Cardiac septum (tissue), 1 donor: Measurements from ENCODE around the gene GAST. TPM values are rescaled to one million over a fixed set of nuclear protein-coding genes. Genes with fewer than 3 reads are reported as not detected.
A peak's percentile ranks its signal among the peaks of the same experiment; 100 is the strongest.

Experiments
- DNase-seq: peaks from one replicate; pipeline ENCODE4 v3.0.0-alpha.2; 2020; ENCODE audit warnings: low spot score
- intact Hi-C: fragments of 100-400 bp; cut with DNase I; formaldehyde crosslinking; loops from one replicate; pipeline ENCODE4 v1.14.0; 2022
- total RNA-seq: library from RNA; stranded (reverse); fragmentation: NEBNext Ultra II Directional; extraction: Animal tissue kit (Norgen Biotek cat#: 25700); gene quantifications from one replicate; pipeline ENCODE4 v1.2.1, GENCODE V29; 2021
- donor health status: DM: no; HTN: no; CAD: no.

The GAST gene
- total RNA-seq, 1 donor from 2014 or later = not detected

DNA sequence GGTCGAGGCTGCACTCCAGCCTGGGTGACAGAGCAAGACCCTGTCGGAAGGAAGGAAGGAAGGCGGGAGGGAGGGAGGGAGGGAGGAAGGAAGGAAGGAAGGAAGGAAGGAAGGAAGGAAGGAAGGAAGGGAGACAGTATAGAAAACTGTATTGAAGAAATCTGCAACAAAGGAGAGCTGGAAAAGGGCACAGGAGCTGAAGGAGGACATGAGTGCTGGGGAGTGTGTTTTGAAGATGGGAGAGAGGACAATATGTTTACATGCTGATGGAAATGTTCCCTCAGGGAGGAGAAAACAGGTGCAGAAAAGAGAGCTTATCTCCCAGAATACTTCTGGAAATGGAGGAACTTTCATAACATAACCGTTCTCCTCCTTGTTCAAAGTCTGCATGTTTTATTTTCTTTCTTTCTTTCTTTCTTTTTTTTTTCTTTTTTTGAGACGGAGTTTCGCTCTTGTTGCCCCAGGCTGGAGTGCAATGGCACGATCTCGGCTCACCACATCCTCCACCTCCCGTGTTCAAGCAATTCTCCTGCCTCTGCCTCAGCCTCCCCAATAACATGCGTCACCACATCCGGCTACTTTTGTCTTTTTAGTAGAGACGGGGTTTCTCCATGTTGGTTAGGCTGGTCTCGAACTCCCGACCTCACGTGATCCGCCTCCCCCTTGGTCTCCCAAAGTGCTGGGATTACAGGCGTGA is 25.0 kb downstream of the GAST start:
- no peak for DNase-seq
- intact Hi-C loops = loop anchor here (1.0 to 10.0 kb wide), 2 partner anchors 64 to 138 kb away; no protein-coding TSS in a partner anchor

DNA sequence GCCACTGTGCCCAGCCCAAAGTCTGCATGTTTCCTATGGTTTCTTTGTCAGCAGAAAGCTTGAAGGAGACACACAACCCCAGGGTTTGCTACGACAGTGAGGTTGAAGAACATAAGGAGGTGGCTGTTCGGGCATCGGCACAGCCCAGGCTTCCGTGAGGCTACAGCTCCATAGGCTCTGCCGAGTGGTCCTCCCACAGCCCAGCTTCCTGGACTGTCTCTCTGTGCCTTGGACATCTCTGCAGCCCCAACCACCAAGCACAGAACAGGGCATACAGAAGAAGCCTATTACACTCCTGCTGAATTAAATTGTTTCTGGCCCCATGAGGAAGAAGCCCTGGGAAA is 25.5 kb downstream of the GAST start:
- intact Hi-C loops = loop anchor here (1.0 to 10.0 kb wide), 2 partner anchors 64 to 137 kb away; no protein-coding TSS in a partner anchor
- no peak for DNase-seq

DNA sequence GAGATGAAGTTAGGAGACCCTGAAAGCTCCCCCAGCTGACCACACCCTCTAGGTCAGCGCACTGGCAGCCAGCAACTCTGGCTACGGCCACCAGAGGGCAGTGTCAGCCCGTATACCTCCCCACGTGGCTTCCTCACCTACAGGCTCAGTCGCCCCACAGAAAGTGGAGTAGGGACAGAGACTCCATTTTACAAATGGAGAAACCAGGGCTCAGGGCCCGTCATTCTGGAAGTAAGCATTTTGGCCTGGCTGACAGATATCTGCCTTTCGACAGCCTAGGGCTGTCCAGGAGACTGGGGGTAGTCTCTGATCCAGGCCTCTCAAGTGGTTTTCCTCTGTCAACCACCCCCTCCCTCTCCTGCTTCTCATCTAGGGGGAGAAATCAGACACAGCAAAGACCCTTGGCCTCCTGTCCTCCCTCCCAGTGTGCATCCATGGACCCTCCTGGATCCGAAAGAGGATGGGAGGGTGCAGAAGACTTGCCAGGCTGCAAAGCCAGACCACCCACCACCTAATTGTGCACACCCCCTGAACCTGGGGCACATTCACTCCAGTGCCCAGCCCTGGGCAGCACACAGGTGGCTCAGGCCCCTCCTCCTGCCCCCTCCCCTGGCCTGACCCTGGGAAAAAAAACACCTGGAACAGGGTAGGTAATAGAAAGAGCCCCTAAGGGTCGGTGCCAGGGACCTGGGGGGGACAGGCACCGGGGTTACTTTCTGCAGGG is 26.1 kb downstream of the GAST start:
- intact Hi-C loops = loop anchor here (10.0 kb wide), 1 partner anchor 137 kb away; no protein-coding TSS in a partner anchor
- peak; percentile 92 for DNase-seq

DNA sequence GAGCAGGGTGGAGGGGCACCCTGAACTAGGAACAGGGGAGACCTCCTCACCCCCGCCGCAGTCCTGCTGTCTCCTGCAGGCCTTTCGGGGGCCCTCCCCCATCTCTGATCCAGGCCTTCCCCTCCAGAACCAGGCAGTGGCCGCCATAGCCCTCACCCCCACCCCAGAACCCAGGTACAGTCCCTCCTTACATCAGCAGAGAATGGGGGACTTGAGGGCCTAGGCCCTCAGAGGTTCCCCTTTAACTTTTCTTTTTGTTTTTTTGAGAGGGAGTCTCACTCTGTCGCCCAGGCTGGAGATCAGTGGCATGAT is 26.6 kb downstream of the GAST start:
- intact Hi-C loops = loop anchor here (10.0 kb wide), 1 partner anchor 136 kb away; no protein-coding TSS in a partner anchor
- DNase-seq = no peak

DNA sequence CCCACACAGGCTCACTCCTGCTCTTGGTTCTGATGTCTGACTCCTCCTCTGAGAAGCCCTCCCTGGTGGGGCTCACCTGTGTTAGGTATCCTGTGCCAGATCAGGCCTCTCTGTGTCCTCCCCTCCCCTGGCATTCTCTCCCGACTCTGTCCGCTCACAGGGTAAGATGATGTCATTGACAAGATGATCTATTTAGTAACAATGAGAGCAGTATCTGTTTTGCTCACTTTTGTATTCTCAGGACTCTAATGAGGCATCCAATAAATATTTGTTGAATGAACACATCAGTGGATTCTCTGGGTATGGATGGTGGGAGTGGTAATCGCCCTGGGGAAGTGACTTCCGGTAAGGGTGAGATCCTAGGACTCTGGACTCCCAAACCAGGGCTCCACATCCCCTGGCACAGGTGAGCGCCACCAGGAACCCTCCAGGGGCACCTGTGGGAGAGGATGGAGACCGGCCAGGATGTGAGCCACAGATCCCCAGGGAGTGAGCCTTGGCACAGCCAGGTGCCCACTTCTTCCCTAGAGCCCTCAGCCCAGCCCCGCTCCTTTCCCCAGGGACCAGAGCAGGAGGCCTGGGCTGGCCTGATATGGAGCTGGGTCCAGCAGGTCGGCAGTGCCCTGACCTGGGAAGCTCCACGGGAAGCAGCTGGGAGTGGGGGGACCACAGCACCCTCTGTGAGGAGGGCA is 27.7 kb downstream of the GAST start:
- intact Hi-C loops = loop anchor here (10.0 kb wide), 1 partner anchor 135 kb away; no protein-coding TSS in a partner anchor
- no peak for DNase-seq

DNA sequence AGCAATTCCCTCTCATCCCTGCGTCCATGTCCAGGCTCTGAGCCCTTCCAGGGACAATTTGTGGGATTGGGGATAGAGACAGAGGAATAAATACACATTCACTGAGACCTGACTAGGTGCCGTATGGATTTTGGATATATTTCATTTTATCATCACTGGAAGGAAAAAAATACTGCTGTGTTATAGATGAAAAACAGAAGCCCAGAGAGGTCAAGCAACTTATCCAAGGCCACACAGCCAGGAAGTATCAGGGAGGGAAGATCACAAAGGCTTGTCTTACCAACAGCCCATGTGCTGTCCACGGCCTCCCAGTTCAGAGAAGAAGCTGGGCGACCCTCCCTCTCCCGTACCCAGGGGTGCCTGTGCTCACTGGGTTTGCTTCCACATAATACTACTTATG is 28.4 kb downstream of the GAST start:
- DNase-seq = no peak
- intact Hi-C loops = no loop called here

DNA sequence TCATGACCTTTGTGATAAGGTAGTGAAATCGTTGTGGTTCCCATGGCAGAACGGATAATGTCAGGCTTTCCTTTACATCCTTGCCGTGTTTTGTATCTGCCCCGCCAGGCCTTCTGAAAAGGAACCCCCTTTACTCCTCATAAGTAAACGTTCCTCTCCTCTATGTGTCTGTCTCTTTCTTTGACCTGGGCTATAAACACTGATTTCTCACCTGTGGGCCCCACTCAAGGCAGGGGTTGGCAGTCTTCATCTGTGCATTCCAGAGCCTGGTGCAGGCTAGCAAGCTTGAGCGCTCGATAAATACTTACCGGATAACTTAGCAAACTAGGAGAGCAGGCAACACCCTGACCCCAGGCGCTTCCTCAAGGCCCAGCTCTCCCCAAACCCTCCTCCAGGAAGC is 29.6 kb downstream of the GAST start:
- DNase-seq = no peak
- intact Hi-C loops = no loop called here

DNA sequence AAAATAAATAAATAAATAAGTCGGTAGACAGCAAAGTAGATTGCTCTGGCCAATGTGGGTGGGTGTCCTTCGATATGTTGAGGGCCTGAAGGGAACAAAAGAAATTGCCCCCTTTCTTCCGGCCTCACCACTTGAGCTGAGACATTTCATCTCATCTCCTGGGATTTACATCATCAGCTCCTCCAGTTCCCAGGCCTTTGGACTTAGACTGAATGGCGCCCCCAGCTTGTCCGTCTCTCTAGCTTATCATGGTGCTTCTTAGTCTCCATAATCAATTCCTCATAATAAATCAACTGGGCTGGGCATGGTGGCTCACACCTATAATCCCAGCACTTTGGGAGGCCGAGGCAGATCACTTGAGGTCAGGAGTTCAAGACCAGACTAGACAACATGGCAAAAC is 36.1 kb downstream of the GAST start:
- intact Hi-C loops = no loop called here
- no peak for DNase-seq

DNA sequence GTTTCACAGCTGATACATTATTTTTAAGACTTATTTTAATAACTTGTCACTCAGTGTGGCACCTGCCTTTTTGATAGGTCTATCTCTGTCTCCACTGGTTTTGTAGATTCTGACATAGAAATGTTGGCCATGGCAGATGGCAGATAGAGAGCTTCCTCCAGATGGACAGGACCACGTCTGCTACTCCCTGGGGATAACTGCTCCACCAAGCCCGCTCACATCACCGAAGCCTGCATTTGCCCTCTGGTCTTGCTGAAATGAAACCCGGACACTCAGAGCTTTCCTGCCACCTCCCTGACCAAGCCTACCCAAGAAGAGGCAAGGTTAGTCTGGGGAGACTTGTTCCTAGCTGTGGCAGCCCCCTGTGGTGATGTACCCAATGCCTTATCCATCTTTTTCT is 38.7 kb downstream of the GAST start:
- intact Hi-C loops = no loop called here
- DNase-seq = no peak

DNA sequence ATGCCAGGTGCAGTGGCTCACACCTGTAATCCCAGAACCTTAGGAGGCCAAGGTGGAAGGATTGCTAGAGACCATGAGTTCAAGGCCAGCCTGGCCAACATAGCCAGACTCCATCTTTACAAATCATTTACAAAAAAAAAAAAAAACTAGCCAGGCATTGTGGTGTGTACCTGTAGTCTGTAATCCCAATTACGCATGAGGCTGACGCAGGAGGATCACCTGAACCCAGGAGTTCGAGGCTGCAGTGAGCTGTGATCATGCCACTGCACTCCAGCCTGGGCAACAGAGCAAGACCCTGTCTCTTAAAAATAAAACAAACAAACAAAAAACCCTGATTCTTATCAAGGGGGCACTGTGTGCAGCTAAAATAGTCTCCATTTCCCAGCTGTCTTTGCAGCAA is 39.2 kb downstream of the GAST start:
- intact Hi-C loops = no loop called here
- no peak for DNase-seq

DNA sequence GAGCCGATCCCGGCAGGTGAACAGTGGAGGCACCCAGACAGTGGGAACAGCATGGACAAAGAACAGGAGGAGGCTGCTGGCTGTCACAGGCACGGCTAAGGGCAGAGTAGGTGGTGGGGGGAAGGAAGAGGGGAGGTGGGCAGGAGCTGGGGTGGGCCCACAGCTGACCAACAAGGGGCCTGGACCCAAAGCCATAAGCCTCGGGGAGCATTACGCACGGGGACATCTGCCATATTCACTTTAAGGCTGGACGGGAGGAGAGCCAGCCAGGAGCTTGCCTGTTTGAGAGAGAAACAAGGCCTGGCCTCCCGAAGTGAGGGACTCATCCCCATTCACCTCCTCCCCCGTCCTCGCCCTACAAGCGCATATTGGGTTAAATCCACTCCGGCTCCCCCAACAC is 41.9 kb downstream of the GAST start:
- no peak for DNase-seq
- intact Hi-C loops = no loop called here

DNA sequence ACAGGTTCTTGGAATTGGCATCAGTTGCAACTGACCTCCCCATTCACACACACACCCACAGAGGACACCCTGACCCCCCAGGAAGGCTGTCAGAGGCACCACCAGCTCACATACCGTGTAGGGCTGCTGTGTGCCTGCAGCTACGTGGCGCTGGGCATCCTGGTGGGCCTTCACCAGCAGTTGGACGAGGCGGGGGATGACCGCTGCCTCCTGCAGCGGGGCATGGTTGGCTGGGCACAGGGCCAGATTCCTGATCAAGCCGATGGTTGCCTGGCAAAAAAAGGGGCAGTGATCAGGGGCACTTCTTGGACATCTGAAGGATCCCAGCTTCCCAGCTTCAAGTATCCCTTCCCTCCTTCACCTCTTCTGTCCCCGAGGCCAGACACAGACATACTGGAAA is 46.5 kb downstream of the GAST start:
- DNase-seq = no peak

DNA sequence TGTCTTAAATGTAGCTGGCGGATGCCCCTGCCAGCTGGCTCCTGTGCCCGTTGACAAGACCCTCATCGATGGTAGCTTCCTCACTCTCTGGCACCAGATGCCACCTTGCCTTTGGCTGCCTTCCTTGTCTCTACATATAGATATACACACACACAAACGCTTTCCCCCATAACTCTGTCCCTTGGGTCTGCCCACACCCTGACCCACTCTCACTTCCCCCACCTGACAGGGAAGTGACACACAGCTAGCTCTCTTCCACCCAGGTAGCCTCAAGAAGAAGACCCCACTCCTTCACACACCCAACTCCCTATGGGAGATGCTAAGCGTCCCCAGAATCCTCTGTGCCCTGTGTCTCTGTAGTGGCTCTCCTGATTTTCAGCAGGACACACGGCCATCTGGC is 48.7 kb downstream of the GAST start:
- intact Hi-C loops = no loop called here
- DNase-seq = no peak

More for the DNA sequence above, 46.5 kb downstream of the GAST start:
- intact Hi-C loops = no loop called here

DNA sequence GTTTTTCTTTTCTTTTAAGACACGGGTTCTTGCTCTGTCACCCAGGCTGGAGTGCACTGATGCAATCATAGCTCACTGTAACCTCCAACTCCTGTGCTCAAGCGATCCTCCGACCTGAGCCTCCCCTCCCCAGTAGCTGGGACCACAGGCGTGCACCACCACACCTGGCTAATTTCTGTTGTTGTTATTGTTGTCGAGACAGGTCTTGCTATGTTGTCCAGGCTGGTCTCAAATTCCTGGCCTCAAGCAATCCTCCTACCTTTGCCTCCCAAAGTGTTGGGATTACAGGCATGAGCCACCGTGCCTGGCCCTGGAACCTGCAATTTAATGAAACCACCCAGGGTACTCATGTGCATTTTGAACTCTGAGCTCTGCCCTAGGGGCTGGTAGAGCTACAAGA is 50.3 kb downstream of the GAST start:
- DNase-seq = no peak

DNA sequence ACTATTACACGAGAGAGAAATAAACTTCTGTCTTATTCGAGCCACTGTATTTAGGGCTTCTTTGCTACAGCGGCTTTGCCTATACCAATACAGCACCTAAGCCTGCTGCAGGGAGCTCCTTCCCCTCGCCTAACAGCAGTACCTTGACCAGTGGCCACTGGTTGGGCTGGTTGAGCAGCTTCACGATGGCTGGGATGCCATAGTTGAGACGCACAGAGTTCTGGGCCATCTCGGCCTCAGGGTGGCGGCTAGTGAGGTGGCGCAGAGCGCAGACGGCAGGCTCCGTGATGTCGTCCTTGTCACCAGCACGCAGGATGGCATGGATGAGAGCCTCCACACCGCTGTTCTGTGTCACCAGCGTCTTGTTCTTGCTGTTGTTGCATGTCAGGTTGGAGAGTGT is 50.7 kb downstream of the GAST start:
- DNase-seq = no peak
- intact Hi-C loops = no loop called here

More for the DNA sequence above, 50.3 kb downstream of the GAST start:
- intact Hi-C loops = no loop called here

DNA sequence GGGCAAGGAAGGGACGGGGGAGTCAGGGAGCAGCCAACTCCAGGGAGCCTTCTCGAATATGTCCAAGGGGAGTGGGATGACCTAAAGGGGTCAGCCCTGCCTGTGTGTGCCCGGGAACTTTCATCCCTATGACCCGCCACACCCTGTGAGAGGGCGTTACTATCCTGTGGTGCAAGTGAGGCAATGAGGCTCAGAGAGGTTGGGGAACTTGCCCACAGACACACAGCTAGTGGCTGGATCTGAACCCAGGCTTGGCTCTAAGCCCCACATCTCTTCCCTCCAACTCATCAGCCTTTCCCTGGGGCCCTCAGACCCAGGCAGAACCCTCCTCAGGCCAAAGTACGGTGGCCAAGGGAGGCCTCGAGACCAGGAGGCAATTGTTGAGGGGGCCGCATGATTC is 51.2 kb downstream of the GAST start:
- intact Hi-C loops = no loop called here
- DNase-seq = no peak

Other genes with a start within 250 kb of the GAST start
- 0.27 TPM for gene KRT32, start 244.9 kb upstream of the GAST start, total RNA-seq
- gene KRT35, start 231.2 kb upstream of the GAST start, total RNA-seq = not detected
- gene KRT36, start 222.4 kb upstream of the GAST start, total RNA-seq = not detected
- not detected for gene KRT13, start 206.7 kb upstream of the GAST start, total RNA-seq
- not detected for gene KRT15, start 193.4 kb upstream of the GAST start, total RNA-seq
- gene KRT19, start 184.0 kb upstream of the GAST start, total RNA-seq = 1.1 TPM
- not detected for gene KRT9, start 140.3 kb upstream of the GAST start, total RNA-seq
- gene KRT14, start 125.4 kb upstream of the GAST start, total RNA-seq = not detected
- not detected for gene KRT16, start 99.6 kb upstream of the GAST start, total RNA-seq
- gene KRT17, start 87.8 kb upstream of the GAST start, total RNA-seq = not detected
- gene EIF1, start 23.4 kb upstream of the GAST start, total RNA-seq = 1,014 TPM
- gene HAP1, start 22.3 kb downstream of the GAST start, total RNA-seq = 0.08 TPM
- gene JUP, start 74.4 kb downstream of the GAST start, total RNA-seq = 150 TPM
- gene P3H4, start 99.6 kb downstream of the GAST start, total RNA-seq = 5.1 TPM
- gene FKBP10, start 100.7 kb downstream of the GAST start, total RNA-seq = 17.7 TPM
- 22.8 TPM for gene NT5C3B, start 123.9 kb downstream of the GAST start, total RNA-seq
- not detected for gene KLHL10, start 125.5 kb downstream of the GAST start, total RNA-seq
- 5.1 TPM for gene KLHL11, start 153.1 kb downstream of the GAST start, total RNA-seq
- gene ACLY, start 206.6 kb downstream of the GAST start, total RNA-seq = 33.6 TPM
- gene ODAD4, start 218.3 kb downstream of the GAST start, total RNA-seq = 0.54 TPM